ENCODE measurements around the gene PITRM1.

The PITRM1 gene

GRCh38 chr10:3208481-3209406 lies 36.2 kb upstream of the PITRM1 start:
- H3K36me3 Mint-ChIP-seq (ENCODE audit: low read depth), result no peaks in the 10 kb centered on the region
- no peak overlapping the region for H3K27ac Mint-ChIP-seq
- H3K4me3 Mint-ChIP-seq, result no peak overlapping the region
- TF ChIP-seq, protein P1, sequence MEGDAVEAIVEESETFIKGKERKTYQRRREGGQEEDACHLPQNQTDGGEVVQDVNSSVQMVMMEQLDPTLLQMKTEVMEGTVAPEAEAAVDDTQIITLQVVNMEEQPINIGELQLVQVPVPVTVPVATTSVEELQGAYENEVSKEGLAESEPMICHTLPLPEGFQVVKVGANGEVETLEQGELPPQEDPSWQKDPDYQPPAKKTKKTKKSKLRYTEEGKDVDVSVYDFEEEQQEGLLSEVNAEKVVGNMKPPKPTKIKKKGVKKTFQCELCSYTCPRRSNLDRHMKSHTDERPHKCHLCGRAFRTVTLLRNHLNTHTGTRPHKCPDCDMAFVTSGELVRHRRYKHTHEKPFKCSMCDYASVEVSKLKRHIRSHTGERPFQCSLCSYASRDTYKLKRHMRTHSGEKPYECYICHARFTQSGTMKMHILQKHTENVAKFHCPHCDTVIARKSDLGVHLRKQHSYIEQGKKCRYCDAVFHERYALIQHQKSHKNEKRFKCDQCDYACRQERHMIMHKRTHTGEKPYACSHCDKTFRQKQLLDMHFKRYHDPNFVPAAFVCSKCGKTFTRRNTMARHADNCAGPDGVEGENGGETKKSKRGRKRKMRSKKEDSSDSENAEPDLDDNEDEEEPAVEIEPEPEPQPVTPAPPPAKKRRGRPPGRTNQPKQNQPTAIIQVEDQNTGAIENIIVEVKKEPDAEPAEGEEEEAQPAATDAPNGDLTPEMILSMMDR (IDR thresholded peaks at IDR 0.05; ENCODE audit: unreplicated experiment in 3 of 3), result no peak
- H3K27me3 Mint-ChIP-seq (ENCODE audit: low read depth), result peaks cover 13% of the 10 kb centered on the region
- no peaks in the 10 kb centered on the region for H3K9me3 Mint-ChIP-seq
- H3K4me1 Mint-ChIP-seq, result peaks cover 35% of the 10 kb centered on the region

DNA sequence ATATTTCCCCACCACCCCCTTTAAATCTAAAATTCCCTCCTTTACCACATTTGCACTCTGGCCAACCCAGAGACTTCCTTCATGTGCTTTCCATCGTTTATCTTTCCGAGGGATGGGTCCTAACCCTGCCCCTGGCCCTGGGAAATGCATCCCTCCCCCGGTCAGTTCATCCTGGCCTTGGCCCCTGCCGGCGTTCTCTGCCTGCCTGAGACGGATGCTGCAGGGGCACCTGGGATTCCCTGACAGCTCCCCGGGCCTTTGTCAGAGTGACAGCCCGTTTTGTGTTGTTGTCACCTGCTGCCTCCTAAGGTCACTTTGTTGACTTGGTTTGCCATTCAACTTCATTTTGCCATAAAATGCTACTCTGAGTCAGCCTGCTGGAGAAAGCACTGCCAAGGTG lies 34.8 kb upstream of the PITRM1 start:
- no peak overlapping the region for H3K27ac Mint-ChIP-seq
- peaks cover 28% of the 10 kb centered on the region for H3K4me1 Mint-ChIP-seq
- H3K9me3 Mint-ChIP-seq, result no peaks in the 10 kb centered on the region
- TF ChIP-seq, protein P1 (IDR thresholded peaks at IDR 0.05; ENCODE audit: unreplicated experiment in 3 of 3), result no peak
- no peaks in the 10 kb centered on the region for H3K36me3 Mint-ChIP-seq (ENCODE audit: low read depth)
- H3K27me3 Mint-ChIP-seq (ENCODE audit: low read depth), result peaks cover 21% of the 10 kb centered on the region
- no peak overlapping the region for H3K4me3 Mint-ChIP-seq

DNA sequence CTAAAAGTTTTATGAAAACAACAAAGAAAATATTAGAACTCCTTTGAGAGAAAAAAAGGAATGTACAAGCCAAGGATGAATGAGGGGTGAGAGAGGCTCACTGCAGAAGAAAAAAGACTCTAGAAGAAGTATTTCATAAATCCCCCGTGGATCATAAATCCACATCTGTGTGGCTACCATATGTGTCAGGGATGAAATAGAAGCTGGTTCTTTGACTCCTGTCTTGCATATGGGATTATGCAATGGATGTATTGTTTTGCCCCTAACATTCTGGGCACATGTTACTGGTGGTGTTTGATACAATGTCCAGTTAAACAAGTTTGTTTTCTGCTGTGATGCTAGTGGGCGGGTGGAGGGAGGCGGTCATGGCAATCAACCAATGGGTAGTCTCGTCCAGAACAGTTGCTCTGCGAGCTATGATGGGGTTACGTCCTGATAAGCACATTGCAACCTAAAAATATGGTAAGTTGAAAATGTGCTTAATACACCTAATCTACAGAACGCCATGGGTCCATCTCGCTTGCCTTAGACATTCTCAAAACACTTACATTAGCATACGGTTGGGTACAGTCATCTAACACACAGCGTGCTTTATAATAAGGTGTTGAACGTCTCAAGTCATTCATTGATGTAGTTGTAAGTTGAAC lies 34.1 kb upstream of the PITRM1 start:
- Mint-ChIP-seq H3K36me3 (ENCODE audit: low read depth) (no peaks in the 10 kb centered on the region), H3K27ac (peak overlapping the region in 1 of 3 experiments; percentile 43), H3K27me3 (ENCODE audit: low read depth) (peaks cover 22% of the 10 kb centered on the region), H3K4me3 (no peak overlapping the region), H3K9me3 (no peaks in the 10 kb centered on the region), H3K4me1 (peaks cover 28% of the 10 kb centered on the region)
- TF ChIP-seq, protein P1 (IDR thresholded peaks at IDR 0.05; ENCODE audit: unreplicated experiment in 3 of 3), result no peak

GRCh38 chr10:3203972-3204371 lies 31.4 kb upstream of the PITRM1 start:
- TF ChIP-seq, protein P1 (IDR thresholded peaks at IDR 0.05; ENCODE audit: unreplicated experiment in 3 of 3), result no peak
- Mint-ChIP-seq H3K27me3 (ENCODE audit: low read depth) (peaks cover 25% of the 10 kb centered on the region), H3K9me3 (no peaks in the 10 kb centered on the region), H3K27ac (peak overlapping the region in 1 of 3 experiments; percentile 23), H3K36me3 (ENCODE audit: low read depth) (no peaks in the 10 kb centered on the region), H3K4me3 (no peak overlapping the region), H3K4me1 (peaks cover 18% of the 10 kb centered on the region)

DNA sequence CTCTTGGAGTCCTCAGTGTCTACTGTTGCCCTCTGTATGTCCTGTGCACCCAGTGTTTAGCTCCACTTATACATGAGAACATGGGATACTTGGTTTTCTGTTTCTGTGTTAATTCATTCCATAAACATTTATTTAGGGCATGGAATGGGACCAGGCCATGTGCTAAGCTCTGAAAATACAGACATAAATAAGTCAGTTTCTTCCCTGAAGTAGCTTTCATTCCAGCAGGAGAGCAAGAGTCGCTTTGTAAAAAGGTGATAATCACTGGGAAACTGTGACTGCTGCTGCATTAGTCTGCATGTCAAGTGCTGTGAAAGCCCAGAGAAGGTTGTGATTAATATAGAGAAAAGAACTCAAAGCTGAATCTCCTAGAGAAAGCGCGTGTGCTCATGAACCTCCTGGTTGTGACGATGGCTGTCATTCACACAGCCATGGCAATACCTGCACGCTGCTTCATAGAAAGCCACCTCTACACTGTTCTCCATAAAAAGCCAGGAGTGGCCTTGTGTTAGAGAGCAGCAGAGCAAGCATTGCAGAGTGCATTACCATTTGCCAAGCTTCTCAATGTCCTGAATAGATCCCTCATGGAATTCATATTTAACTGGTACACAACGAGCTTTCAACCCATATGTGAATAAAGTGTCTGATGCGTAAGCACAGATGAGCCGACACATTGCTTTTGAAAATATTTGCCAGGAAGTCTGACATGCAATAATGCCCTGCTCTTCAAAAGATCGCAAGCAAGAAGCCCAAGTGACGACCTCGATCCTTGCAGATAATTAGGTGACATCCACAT lies 30.6 kb upstream of the PITRM1 start:
- Mint-ChIP-seq H3K9me3 (no peaks in the 10 kb centered on the region), H3K36me3 (ENCODE audit: low read depth) (no peaks in the 10 kb centered on the region), H3K4me1 (peaks cover 18% of the 10 kb centered on the region), H3K27me3 (ENCODE audit: low read depth) (peaks cover 26% of the 10 kb centered on the region), H3K4me3 (no peak overlapping the region), H3K27ac (peak overlapping the region in 1 of 3 experiments; percentile 70)
- TF ChIP-seq, protein P1 (IDR thresholded peaks at IDR 0.05; ENCODE audit: unreplicated experiment in 3 of 3), result no peak
